Suprapubic skin (tissue), 4 donors: Measurements from ENCODE around the gene EML4. TPM values are rescaled to one million over a fixed set of nuclear protein-coding genes. Genes with fewer than 3 reads are reported as not detected.

Experiments
- DNase-seq, 2 donors: peaks; one replicate each; pipeline ENCODE4 v3.0.0-alpha.2; 2019; ENCODE audit warnings: low spot score in 2 of 2
- H3K27ac ChIP-seq: fragments of 200-600 bp; sonication (generic); one replicate; pipeline ENCODE4 v1.5.1; 2019
- H3K27me3 ChIP-seq: fragments of 200-600 bp; sonication (generic); one replicate; pipeline ENCODE4 v1.5.1; 2019
- H3K36me3 ChIP-seq: fragments of 200-600 bp; sonication (generic); one replicate; pipeline ENCODE4 v1.5.1; 2019
- H3K4me1 ChIP-seq: fragments of 200-600 bp; sonication (generic); one replicate; pipeline ENCODE4 v1.5.1; 2019
- H3K4me3 ChIP-seq: fragments of 200-600 bp; sonication (generic); one replicate; pipeline ENCODE4 v1.5.1; 2019; ENCODE audit warnings: mild to moderate bottlenecking
- H3K9me3 ChIP-seq: fragments of 200-600 bp; sonication (generic); one replicate; pipeline ENCODE4 v1.5.1; 2019
- EP300 ChIP-seq: sonication (generic); formaldehyde crosslinking; IDR thresholded peaks from one replicate; pipeline ENCODE4 v1.6.1; 2017; ENCODE audit warnings: antibody characterized with exemption
- POLR2A ChIP-seq, 2 donors: fragments of 450-650 bp; IDR thresholded peaks; one replicate each; pipeline ENCODE4 v1.6.1; 2017; ENCODE audit warnings: antibody characterized with exemption in 2 of 2, mild to moderate bottlenecking in 2 of 2, moderate library complexity in 2 of 2
- POLR2AphosphoS5 ChIP-seq, 3 donors: sonication (generic); formaldehyde crosslinking; IDR thresholded peaks; one replicate each; pipeline ENCODE4 v1.6.1; 2017; ENCODE audit warnings: antibody characterized with exemption in 3 of 3
- WGBS: methylation state at CpG from one replicate; pipeline ENCODE4 v1.1.5; 2018; 5-methylcytosine and 5-hydroxymethylcytosine counted together
- total RNA-seq, 4 donors: library from RNA; depleted of rRNA; stranded (reverse); fragments of >200 nt; gene quantifications; one replicate each; pipeline ENCODE4 v1.1.0, GENCODE V29; 2016
- TF ChIP-seq, protein P1 (sequence below), 2 donors: fragments of 200-600 bp in 1 of 2; fragments of 450-650 bp in 1 of 2; sonication (generic) in 1 of 2; IDR thresholded peaks; one replicate each; pipeline ENCODE4 v1.5.1; 2016 to 2019; ENCODE audit warnings: antibody characterized with exemption in 2 of 2, mild to moderate bottlenecking in 1 of 2, moderate library complexity in 1 of 2

Gene EML4
- total RNA-seq, 4 donors from 2014 or later = 38.9 to 67.1 (median 43.3) TPM

DNA sequence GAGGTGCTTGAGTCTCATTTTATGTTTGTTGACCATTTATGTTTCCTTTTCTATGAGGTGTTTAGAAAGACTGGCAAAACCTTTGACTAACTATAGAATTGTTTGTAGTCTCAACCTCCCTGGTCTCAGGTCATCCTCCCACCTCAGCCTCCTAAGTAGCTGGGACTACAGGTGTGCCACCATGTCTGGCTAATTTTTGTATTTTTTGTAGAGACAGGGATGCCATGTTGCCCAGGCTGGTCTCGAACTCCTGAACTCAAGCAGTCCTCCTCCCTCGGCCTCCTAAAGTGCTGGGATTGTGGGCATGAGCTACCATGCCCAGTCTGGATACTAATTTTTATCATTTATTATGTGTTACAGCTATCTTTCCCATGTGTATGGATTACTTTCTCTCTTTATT is 67.8 kb downstream of the EML4 start:
- no peaks in the 10 kb centered on the region for H3K36me3 ChIP-seq

DNA sequence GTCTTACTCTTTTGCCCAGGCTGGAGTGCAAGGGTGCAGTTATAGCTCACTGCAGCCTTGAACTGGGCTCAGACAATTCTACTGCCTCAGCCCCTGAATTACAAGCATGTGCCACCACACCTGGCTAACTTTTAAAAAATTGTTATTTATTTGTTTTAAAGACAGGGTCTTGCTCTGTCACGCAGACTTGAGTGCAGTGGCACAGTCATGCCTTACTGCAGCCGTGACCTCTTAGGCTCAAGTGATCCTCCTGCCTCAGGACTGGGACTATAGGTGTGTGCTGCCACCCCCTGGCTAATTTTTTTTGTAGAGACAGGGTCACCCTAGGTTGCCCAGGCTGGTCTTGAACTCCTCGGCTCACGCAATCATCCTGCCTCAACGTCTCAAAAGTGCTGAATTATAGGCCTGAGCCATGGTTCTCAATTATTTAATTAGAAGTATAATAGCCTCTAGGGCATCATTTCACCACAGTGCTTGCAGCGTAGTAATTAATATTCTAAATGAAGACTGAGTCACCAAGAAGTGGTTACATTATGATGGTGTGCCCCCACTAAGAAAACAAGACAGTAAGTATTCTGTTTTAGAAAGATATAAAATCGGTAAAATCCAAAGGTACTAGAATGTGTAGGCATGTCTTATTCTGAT is 69.6 kb downstream of the EML4 start:
- no peaks in the 10 kb centered on the region for H3K36me3 ChIP-seq
- no peaks in the 10 kb centered on the region for H3K27me3 ChIP-seq
- WGBS = 54% methylated on average over 7 of the region's 7 CpGs
- H3K4me3 ChIP-seq = no peak overlapping the region
- H3K4me1 ChIP-seq = peaks cover 14% of the 10 kb centered on the region
- H3K27ac ChIP-seq = no peak overlapping the region
- no peak for TF ChIP-seq POLR2AphosphoS5 (IDR thresholded peaks at IDR 0.05)
- TF ChIP-seq, protein P1, sequence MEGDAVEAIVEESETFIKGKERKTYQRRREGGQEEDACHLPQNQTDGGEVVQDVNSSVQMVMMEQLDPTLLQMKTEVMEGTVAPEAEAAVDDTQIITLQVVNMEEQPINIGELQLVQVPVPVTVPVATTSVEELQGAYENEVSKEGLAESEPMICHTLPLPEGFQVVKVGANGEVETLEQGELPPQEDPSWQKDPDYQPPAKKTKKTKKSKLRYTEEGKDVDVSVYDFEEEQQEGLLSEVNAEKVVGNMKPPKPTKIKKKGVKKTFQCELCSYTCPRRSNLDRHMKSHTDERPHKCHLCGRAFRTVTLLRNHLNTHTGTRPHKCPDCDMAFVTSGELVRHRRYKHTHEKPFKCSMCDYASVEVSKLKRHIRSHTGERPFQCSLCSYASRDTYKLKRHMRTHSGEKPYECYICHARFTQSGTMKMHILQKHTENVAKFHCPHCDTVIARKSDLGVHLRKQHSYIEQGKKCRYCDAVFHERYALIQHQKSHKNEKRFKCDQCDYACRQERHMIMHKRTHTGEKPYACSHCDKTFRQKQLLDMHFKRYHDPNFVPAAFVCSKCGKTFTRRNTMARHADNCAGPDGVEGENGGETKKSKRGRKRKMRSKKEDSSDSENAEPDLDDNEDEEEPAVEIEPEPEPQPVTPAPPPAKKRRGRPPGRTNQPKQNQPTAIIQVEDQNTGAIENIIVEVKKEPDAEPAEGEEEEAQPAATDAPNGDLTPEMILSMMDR (IDR thresholded peaks at IDR 0.05) = peak in 1 of 2 donors; percentile 20
- DNase-seq = no peak
- no peaks in the 10 kb centered on the region for H3K9me3 ChIP-seq

More for the DNA sequence above, 67.8 kb downstream of the EML4 start:
- Histone ChIP-seq H3K4me1 (peaks cover 13% of the 10 kb centered on the region), H3K27ac (no peak overlapping the region), H3K4me3 (no peak overlapping the region), H3K27me3 (no peaks in the 10 kb centered on the region), H3K9me3 (no peaks in the 10 kb centered on the region)
- TF ChIP-seq POLR2A (IDR thresholded peaks at IDR 0.05) = no peak
- no peak for TF ChIP-seq POLR2AphosphoS5 (IDR thresholded peaks at IDR 0.05)
- TF ChIP-seq EP300 = no peak
- TF ChIP-seq, protein P1 (IDR thresholded peaks at IDR 0.05) = no peak
- DNase-seq = no peak
- 87% methylated on average over 2 of the region's 2 CpGs for WGBS

DNA sequence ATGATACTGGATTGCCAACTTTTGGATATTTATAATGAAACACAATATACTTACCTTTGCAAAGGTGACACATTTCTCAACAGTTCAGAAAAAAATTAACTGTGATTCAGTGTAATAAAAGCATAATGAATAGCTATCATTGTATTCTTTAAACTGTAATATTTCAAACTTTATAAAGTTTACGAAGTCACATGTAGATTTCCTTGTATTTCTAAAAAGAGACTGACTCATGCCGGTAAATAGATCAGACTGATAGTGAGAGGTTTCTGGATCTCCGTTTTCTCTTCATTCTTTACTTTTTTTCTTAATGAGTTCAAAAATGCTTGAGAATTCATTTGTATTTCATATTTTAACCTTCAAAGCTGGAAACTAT is 70.1 kb downstream of the EML4 start:
- H3K27ac ChIP-seq = no peak overlapping the region
- DNase-seq = no peak
- no peaks in the 10 kb centered on the region for H3K36me3 ChIP-seq
- no peaks in the 10 kb centered on the region for H3K9me3 ChIP-seq
- no peak overlapping the region for H3K4me3 ChIP-seq
- WGBS = 47% methylated on average over 3 of the region's 3 CpGs
- H3K4me1 ChIP-seq = peaks cover 14% of the 10 kb centered on the region
- TF ChIP-seq EP300 = no peak
- no peak for TF ChIP-seq POLR2A (IDR thresholded peaks at IDR 0.05)
- TF ChIP-seq, protein P1 (IDR thresholded peaks at IDR 0.05) = no peak
- no peak for TF ChIP-seq POLR2AphosphoS5 (IDR thresholded peaks at IDR 0.05)
- no peaks in the 10 kb centered on the region for H3K27me3 ChIP-seq

DNA sequence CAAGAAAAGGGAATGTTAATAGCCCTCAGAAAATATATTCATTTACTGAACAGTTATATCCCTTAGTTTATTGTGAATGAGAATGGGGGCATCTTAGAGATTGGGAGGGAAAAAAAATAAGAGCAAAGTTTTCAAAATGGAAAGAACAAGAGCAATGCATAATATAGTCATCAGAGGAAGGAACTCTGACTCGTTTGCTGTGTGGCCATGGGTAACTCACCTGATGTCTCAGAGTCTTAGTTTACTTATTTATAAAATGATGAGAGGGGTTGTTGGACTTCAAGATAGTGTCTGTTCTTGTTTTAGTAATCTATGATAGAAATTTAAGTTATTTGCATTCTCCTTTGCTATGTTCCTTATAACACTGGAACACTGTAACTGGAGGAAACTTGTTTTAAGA is 70.7 kb downstream of the EML4 start:
- Histone ChIP-seq H3K27ac (no peak overlapping the region), H3K9me3 (no peaks in the 10 kb centered on the region), H3K4me3 (no peak overlapping the region), H3K4me1 (peaks cover 14% of the 10 kb centered on the region), H3K36me3 (no peaks in the 10 kb centered on the region), H3K27me3 (no peaks in the 10 kb centered on the region)
- TF ChIP-seq EP300 (no peak), POLR2A (IDR thresholded peaks at IDR 0.05) (no peak), POLR2AphosphoS5 (IDR thresholded peaks at IDR 0.05) (no peak)
- TF ChIP-seq, protein P1 (IDR thresholded peaks at IDR 0.05) = no peak
- DNase-seq = no peak
- 47% methylated on average over 1 of the region's 1 CpG for WGBS

DNA sequence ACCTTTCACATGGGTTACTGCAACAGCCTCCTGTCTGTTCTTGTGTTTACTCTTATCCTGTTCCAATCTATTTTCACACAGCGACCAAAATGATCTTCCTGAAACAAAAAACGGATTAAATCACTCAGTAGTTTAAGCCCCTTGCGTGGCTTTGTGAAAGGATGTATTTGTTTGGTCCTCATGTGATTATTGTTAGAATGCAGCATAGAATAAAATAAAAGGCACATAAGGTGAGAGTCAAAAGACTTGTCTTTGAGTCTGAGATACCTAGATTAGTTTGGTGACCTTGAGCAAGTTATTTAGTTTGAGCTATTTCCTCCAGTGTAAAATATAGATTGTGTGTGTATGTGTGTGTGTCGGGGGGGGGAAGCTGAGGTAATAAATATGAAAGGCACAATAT is 72.4 kb downstream of the EML4 start:
- no peaks in the 10 kb centered on the region for H3K9me3 ChIP-seq
- H3K27me3 ChIP-seq = no peaks in the 10 kb centered on the region
- no peak overlapping the region for H3K27ac ChIP-seq
- 70% methylated on average over 4 of the region's 4 CpGs for WGBS
- TF ChIP-seq, protein P1 (IDR thresholded peaks at IDR 0.05) = no peak
- TF ChIP-seq POLR2A (IDR thresholded peaks at IDR 0.05) (no peak), POLR2AphosphoS5 (IDR thresholded peaks at IDR 0.05) (no peak), EP300 (no peak)
- DNase-seq = no peak
- no peak overlapping the region for H3K4me3 ChIP-seq
- H3K4me1 ChIP-seq = peaks cover 17% of the 10 kb centered on the region
- peaks cover 5% of the 10 kb centered on the region for H3K36me3 ChIP-seq
